Activated T-cell treated with anti-CD3 and anti-CD28 coated beads, Interleukin-2, amount 50 U/mL, for 24 hours (primary cell): ENCODE data around the gene METTL8.
"Not testable (repeated sequence)": the region's sequence is repeated elsewhere in the genome, so short reads cannot be mapped to it uniquely, and the experiment has no call there.

Experiments used
- DNase-seq: peaks from one replicate; pipeline ENCODE4 v3.0.0-alpha.2; 2020
- H3K27ac Mint-ChIP-seq: 2 replicates; pipeline ENCODE4 v1.8.0; 2020; ENCODE audit warnings: mild to moderate bottlenecking, mixed read lengths
- H3K27me3 Mint-ChIP-seq: 2 replicates; pipeline ENCODE4 v1.8.0; 2020; ENCODE audit warnings: mixed read lengths
- H3K36me3 Mint-ChIP-seq: 2 replicates; pipeline ENCODE4 v1.8.0; 2020; ENCODE audit warnings: low read depth, mixed read lengths
- H3K4me1 Mint-ChIP-seq: 2 replicates; pipeline ENCODE4 v1.8.0; 2020; ENCODE audit warnings: low read depth, mixed read lengths
- H3K4me3 Mint-ChIP-seq: 2 replicates; pipeline ENCODE4 v1.8.0; 2020; ENCODE audit warnings: mild to moderate bottlenecking, moderate library complexity, mixed read lengths
- H3K9me3 Mint-ChIP-seq: 2 replicates; pipeline ENCODE4 v1.8.0; 2020; ENCODE audit warnings: mixed read lengths

Gene METTL8

DNA sequence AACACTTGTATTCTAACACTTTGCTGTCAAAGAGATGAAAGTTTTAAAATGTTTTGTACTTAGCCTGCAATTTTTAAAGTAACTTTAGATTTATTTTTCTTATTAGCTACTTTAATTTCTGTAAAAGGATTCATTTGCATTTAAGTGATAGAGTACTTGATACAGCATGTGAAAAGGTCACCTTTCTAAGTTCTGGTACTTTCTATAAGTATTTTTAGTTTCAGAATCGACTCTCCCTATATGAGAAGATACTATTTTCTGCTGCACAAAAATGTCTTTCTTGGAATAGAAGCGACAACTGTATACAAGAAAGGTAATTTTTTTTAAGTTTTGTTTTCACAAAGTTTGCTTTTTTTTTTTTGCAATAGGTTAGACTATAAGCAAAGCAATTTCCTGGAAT, 72.9 kb downstream of the METTL8 start:
- Mint-ChIP-seq H3K4me1 (peaks cover 6% of the 10 kb centered on the region), H3K27ac (no peak overlapping the region), H3K27me3 (no peaks in the 10 kb centered on the region), H3K4me3 (no peak overlapping the region), H3K9me3 (peaks cover 3% of the 10 kb centered on the region), H3K36me3 (peaks cover 47% of the 10 kb centered on the region)
- no peak for DNase-seq

DNA sequence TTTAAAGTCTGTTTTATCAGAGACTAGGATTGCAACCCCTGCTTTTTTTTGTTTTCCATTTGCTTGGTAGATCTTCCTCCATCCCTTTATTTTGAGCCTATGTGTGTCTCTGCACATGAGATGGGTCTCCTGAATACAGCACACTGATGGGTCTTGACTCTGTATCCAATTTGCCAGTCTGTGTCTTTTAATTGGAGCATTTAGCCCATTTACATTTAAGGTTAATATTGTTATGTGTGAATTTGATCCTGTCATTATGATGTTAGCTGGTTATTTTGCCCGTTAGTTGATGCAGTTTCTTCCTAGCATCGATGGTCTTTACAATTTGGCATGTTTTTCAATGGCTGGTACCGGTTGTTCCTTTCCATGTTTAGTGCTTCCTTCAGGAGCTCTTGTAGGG, 80.0 kb downstream of the METTL8 start:
- not testable (repeated sequence) for H3K4me3 Mint-ChIP-seq, DNase-seq, H3K27ac Mint-ChIP-seq, H3K27me3 Mint-ChIP-seq, H3K4me1 Mint-ChIP-seq, H3K9me3 Mint-ChIP-seq
- peaks cover 41% of the 10 kb centered on the region for H3K36me3 Mint-ChIP-seq

DNA sequence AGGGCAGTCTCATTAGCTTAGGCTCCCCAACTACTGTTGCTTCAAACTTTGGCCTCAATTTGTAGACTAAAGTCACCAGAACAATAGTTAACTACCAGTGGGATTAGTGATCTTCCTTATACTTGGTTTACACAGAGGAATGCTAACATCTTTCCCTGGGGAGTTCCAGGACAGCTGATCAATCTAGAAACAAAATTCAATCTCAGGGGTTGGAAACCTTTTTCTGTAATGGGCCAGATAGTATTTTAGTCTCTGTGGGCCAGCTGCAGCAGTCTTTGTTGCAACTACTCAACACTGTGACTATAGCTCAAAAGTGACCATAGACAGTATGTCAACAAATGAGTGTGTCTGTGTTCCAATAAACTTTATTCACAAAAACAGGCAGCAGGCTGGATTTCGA, 85.7 kb downstream of the METTL8 start:
- H3K27ac Mint-ChIP-seq: peak overlapping the region; percentile 92
- no peak overlapping the region for H3K4me3 Mint-ChIP-seq
- H3K36me3 Mint-ChIP-seq: peaks cover 5% of the 10 kb centered on the region
- peaks cover 39% of the 10 kb centered on the region for H3K4me1 Mint-ChIP-seq
- peaks cover 5% of the 10 kb centered on the region for H3K9me3 Mint-ChIP-seq
- no peaks in the 10 kb centered on the region for H3K27me3 Mint-ChIP-seq
- no peak for DNase-seq

DNA sequence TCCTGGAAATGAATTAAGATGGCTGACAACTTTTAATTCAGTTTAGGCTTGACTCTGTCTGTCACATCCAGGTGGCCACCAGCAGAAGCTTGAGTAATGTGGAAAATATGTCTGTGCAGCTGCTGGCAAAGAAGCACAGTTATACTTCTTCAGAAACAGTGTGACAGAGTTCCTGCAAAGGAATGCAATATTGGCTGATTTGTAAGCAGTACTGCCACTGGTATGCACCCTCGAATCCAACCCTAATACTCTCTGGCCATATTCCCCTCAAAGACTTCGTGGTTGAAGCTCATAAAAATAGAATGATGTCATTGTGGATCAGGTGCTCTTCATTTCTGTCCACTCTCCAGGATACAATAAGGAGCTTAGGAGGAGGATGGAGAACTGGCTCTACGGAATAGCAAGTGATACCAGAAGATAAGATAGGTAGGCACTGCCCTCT, 86.2 kb downstream of the METTL8 start:
- Mint-ChIP-seq H3K9me3 (peaks cover 4% of the 10 kb centered on the region), H3K27ac (peak overlapping the region; percentile 92), H3K36me3 (peaks cover 8% of the 10 kb centered on the region), H3K27me3 (no peaks in the 10 kb centered on the region), H3K4me3 (no peak overlapping the region), H3K4me1 (peaks cover 40% of the 10 kb centered on the region)
- DNase-seq: no peak

DNA sequence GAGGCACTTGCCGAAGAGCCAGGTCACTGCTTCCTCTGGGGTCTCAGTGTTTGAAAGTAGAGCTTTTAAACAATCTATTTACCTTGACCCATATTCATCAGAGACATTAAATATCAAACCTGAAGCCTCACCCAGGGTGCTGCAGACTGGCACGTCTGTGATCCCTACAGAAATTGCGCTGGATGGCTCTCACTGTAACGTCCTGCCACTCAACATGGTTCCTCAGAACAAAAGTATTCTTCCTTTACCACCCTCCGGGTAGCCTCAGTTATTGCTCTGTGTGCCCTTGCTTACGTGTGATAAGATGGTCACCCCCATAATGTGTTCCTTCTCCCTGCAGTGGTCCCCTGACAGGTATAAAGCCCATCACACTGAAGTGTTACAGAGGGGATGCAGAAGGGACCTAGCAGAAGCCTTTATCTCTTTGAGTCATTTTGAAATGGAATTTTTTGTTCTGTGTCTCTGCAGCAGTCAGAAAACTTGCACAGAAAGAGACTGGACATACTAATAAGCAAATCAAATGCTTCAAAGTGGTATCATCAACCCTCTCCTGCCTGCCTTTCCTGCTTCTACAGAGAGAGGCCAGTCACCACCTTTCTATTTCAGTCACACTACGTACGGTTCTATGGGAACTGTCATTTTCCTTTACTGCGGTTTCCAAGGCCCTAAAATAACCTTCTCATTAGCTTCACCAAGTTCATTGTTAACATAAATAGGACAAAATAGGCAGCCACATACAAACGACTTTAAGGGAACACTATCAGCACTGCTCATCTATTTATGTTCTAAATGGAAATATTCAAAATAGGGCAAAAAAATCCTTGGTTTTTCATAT, 86.8 kb downstream of the METTL8 start:
- H3K4me1 Mint-ChIP-seq: peaks cover 45% of the 10 kb centered on the region
- H3K27ac Mint-ChIP-seq: peak overlapping the region; percentile 92
- peak overlapping the region; percentile 13 for H3K4me3 Mint-ChIP-seq
- H3K9me3 Mint-ChIP-seq: peaks cover 4% of the 10 kb centered on the region
- no peaks in the 10 kb centered on the region for H3K27me3 Mint-ChIP-seq
- H3K36me3 Mint-ChIP-seq: peaks cover 9% of the 10 kb centered on the region
- DNase-seq: no peak

DNA sequence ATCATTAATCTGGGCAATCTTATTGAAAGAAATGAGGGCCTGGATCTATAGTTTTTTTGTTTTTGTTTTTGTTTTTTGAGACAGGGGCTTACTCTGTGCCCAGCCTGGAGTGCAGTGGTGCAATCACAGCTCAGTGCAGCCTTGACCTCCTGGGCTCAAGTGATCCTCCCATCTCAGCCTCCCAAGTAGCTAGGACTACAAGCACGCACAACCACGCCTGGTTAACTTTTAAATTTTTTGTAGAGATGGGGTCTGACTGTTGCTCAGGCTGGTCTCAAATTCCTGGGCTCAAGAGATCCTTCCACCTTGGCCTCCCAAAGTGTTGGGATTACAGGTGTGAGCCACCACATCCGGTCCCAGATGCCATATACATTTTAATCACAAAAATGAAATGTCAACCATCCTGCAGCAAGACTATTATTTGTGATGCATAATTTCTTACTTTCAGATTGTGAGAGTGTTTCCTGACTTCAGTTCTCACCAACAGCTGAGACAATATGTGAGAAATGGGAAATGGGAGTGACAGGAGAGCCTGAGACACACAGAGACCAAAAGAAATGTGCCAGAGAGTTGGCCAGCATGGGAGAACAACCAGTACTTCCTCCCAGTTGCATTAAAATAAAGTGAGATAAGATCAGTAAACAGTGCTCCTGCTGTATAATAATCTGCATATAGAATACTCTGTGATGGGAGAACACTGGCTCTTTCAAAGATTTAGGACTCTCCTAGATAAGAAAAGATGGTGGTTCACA, 87.6 kb downstream of the METTL8 start:
- no peak overlapping the region for H3K4me3 Mint-ChIP-seq
- peaks cover 45% of the 10 kb centered on the region for H3K4me1 Mint-ChIP-seq
- peak overlapping the region; percentile 92 for H3K27ac Mint-ChIP-seq
- DNase-seq: no peak
- H3K9me3 Mint-ChIP-seq: peaks cover under 1% of the 10 kb centered on the region
- peaks cover 7% of the 10 kb centered on the region for H3K36me3 Mint-ChIP-seq
- H3K27me3 Mint-ChIP-seq: no peaks in the 10 kb centered on the region

DNA sequence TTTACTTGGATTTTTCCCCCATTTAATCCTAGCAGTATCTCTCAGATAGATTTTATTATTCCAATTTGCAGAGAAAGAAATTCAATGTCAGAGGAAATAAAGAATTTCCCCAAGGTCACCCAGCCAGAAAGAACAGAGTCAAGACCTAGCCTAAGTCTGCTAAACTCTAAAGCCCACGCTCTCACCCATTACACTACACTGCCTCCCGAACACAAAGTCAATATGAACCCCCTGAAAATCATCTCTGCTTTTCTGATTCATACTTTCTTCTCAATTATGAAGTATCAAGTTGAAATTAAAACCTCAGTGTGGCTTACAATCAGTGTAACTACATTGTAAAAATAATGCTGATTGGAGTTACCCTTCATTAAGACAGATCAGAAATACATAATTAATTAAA, 89.6 kb downstream of the METTL8 start:
- H3K36me3 Mint-ChIP-seq: peaks cover 5% of the 10 kb centered on the region
- peaks cover 46% of the 10 kb centered on the region for H3K4me1 Mint-ChIP-seq
- peak overlapping the region; percentile 59 for H3K27ac Mint-ChIP-seq
- no peaks in the 10 kb centered on the region for H3K9me3 Mint-ChIP-seq
- no peaks in the 10 kb centered on the region for H3K27me3 Mint-ChIP-seq
- DNase-seq: no peak
- H3K4me3 Mint-ChIP-seq: no peak overlapping the region

DNA sequence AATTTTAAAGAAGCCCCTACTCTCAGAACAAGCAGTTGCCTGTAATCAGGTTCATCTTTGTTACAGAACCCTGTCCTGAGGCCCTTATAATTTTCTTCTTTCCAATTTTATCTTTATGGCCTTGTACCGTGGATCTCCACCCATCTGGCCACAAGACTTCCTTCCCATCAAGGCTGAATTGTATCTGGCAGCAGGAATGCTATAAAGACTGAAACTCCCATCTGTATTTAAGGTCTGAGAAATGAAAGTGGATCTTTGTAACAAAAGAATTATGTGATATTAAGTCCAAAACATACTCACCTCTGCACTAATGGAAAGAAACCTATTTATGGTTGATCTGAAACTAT, 91.8 kb downstream of the METTL8 start:
- H3K9me3 Mint-ChIP-seq: no peaks in the 10 kb centered on the region
- H3K27ac Mint-ChIP-seq: peak overlapping the region; percentile 7
- DNase-seq: no peak

DNA sequence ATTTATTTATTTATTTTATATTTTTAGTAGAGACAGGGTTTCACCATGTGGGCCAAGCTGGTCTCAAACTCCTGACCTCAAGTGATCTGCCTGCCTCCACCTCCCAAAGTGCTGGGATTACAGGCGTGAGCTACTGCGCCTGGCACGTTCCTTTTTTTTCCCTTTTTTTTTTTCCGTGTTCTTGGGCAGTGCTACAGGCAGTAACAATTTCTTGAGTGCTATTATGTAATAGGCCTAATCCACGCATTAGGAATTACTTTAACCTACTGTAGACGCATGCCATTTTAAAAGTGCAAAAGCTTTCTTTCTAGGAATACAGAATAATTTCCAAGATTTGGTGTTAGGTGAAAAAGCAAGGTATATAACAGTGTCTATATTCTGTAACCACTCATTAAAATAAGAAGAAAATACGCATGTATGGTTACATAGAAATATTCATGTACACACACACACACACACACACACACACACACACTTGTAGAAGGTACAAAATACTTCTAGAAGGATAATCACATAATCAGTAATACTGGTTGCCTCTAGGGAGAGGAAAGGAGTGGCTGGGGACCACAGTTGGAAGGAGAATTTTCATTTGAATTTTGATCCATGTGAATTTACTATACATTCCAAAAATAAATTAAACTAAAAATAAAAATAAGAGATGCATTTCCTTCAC, 92.3 kb downstream of the METTL8 start:
- Mint-ChIP-seq H3K27me3 (no peaks in the 10 kb centered on the region), H3K4me3 (no peak overlapping the region), H3K36me3 (peaks cover 18% of the 10 kb centered on the region), H3K4me1 (peaks cover 42% of the 10 kb centered on the region), H3K9me3 (no peaks in the 10 kb centered on the region), H3K27ac (no peak overlapping the region)
- no peak for DNase-seq

More for the DNA sequence above, 91.8 kb downstream of the METTL8 start:
- H3K4me1 Mint-ChIP-seq: peaks cover 44% of the 10 kb centered on the region
- peaks cover 15% of the 10 kb centered on the region for H3K36me3 Mint-ChIP-seq
- H3K27me3 Mint-ChIP-seq: no peaks in the 10 kb centered on the region
- H3K4me3 Mint-ChIP-seq: no peak overlapping the region

DNA sequence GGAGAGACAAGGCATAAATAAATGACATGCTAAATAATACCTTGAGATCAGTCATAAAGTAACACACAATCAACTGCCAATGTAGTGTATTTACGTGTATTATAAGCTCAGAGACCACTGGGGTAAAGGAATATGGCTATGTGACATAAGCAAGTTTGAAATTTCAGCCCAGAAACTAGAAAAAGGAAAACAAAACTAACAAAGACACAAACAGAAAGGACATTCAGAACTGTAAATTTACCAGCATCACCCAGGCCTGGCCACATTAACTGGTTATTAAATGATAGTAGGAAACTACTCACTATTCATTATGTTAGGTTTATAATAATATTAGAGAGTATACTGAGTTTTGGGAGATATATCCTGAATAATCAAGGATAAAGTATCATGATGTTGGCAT, 98.8 kb downstream of the METTL8 start:
- Mint-ChIP-seq H3K27me3 (no peaks in the 10 kb centered on the region), H3K4me3 (no peak overlapping the region), H3K9me3 (no peaks in the 10 kb centered on the region), H3K27ac (no peak overlapping the region), H3K4me1 (peaks cover 33% of the 10 kb centered on the region), H3K36me3 (peaks cover 40% of the 10 kb centered on the region)
- no peak for DNase-seq

DNA sequence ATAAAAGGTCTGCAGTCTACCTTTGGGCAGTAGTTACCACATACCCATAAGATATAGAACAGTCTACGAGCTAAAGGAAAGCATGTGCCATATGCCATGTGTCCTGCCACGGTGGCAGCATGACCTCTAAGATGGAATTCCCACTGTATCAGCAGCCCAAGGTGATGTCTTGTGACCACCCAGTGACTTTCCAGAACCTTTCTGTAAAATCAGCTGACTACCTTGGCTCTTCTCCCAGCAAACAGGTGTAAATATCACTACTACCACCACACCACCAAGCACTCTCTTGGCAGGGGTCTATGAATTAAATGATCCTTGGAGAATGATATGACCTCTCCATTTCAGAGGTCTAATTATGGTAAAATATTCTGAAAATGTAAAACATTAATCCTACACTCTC, 99.6 kb downstream of the METTL8 start:
- Mint-ChIP-seq H3K4me1 (peaks cover 36% of the 10 kb centered on the region), H3K9me3 (no peaks in the 10 kb centered on the region), H3K27ac (no peak overlapping the region), H3K27me3 (no peaks in the 10 kb centered on the region), H3K36me3 (peaks cover 44% of the 10 kb centered on the region), H3K4me3 (no peak overlapping the region)
- no peak for DNase-seq

DNA sequence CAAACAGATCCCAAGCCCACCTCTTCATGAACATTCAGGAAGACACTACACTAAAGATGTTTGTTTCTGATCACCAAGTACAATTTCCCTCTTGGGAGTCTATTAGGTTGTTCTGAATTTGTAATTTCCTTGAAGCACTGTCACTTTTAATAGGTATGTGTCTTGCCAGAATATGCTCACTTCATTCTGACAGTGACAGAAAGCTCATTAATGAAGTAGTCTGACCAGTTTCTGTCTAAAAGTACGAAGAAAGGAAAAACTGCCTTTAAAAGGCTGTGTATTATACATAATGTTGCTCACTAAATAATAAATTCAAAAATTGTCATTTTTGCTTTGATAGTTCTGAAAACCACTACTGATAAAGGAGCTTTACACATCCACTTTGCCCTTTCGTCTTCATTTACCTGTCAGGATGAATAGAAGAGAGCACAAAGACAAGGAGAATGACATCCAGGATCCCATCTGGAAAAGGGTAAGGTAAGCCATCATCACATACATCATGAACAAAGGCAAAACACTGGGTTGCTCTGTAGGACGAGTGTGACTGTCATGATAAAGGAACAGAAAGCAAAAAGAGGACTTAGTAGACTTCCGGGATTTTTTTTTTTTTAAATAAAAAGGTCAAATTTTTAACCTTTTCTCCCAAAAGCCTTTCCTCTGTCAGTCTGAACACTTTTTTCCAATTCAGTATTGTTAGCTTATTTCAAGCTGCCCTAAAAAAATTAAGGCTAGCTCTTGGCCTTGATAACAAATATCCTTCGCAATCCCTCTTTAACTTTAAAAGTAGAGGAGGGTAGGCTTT, 103.4 kb downstream of the METTL8 start:
- Mint-ChIP-seq H3K27ac (peak overlapping the region; percentile 77), H3K9me3 (no peaks in the 10 kb centered on the region), H3K4me3 (no peak overlapping the region), H3K36me3 (peaks cover 47% of the 10 kb centered on the region), H3K4me1 (peaks cover 44% of the 10 kb centered on the region), H3K27me3 (no peaks in the 10 kb centered on the region)
- DNase-seq: no peak

DNA sequence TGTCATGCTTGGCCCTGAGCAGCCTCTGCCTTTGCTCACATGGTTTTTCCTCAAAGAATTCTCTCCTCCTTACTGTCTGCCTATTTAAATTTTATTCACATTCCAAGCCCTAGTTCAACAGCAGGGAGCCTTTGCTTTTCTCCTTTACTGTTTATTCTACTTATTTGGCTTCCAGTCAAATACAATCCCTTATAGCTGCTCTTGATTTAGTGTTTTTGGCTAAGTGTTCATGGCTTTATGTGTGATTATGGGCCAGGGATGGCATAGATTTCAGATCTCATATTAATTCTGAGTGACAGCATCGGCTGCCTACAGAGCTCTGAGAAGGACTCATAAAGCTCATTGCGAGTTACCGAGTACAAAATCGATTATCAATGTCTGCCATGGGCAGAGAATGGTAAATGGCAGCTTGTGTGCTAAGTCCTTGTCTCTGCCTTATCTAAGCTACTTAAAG, 106.7 kb downstream of the METTL8 start:
- peaks cover 61% of the 10 kb centered on the region for H3K4me1 Mint-ChIP-seq
- DNase-seq: no peak
- H3K27me3 Mint-ChIP-seq: no peaks in the 10 kb centered on the region
- peaks cover 61% of the 10 kb centered on the region for H3K36me3 Mint-ChIP-seq
- H3K27ac Mint-ChIP-seq: peak overlapping the region; percentile 94
- no peak overlapping the region for H3K4me3 Mint-ChIP-seq
- no peaks in the 10 kb centered on the region for H3K9me3 Mint-ChIP-seq
